ENCODE results near the gene DLAT. TPM values are rescaled to one million over a fixed set of nuclear protein-coding genes. Genes with fewer than 3 reads are reported as not detected.

The DLAT gene
- polyA plus RNA-seq, 3 donors: 5.8 to 14.6 (median 11.5) TPM

- no peak for DNase-seq
- H3K27ac ChIP-seq (ENCODE audit: low read depth in 1 of 2, low read length in 2 of 2): no peak overlapping the region
- H3K36me3 Mint-ChIP-seq: no peaks in the 10 kb centered on the region
- no peak overlapping the region for H3K27ac Mint-ChIP-seq
- no peak overlapping the region for H3K9ac ChIP-seq (ENCODE audit: insufficient read depth, low read length, poor library complexity, severe bottlenecking)
- no peak for TF ChIP-seq CTCF (IDR thresholded peaks at IDR 0.05)
- peaks cover 0 to 2% (median 0%) of the 10 kb centered on the region in 7 donors for H3K9me3 Mint-ChIP-seq
- H3K27me3 Mint-ChIP-seq (ENCODE audit: low read depth in 3 of 3): no peaks in the 10 kb centered on the region
- peaks cover 14 to 16% of the 10 kb centered on the region in 2 donors for H3K4me1 ChIP-seq (ENCODE audit: control insufficient read depth in 1 of 2, insufficient read depth in 2 of 2, low read length in 2 of 2)
- peaks cover 10% of the 10 kb centered on the region for H3K4me1 Mint-ChIP-seq
- no peak overlapping the region for H3K4me3 Mint-ChIP-seq
- H3K4me2 ChIP-seq (replicated peaks; ENCODE audit: extremely low read depth, low read length, poor library complexity, severe bottlenecking): no peak overlapping the region
- H3K36me3 ChIP-seq (replicated peaks in 1 of 2; ENCODE audit: control insufficient read depth in 1 of 2, insufficient read depth in 2 of 2, low read length in 2 of 2): no peaks in the 10 kb centered on the region
- no peaks in the 10 kb centered on the region for H3K9me3 ChIP-seq (replicated peaks in 1 of 2; ENCODE audit: control insufficient read depth in 1 of 2, insufficient read depth in 1 of 2, low read length in 2 of 2)
- 100% methylated on average over 3 of the region's 5 CpGs for WGBS (ENCODE audit: insufficient coverage)
- H3K4me3 ChIP-seq (replicated peaks in 1 of 3; ENCODE audit: low read depth in 2 of 3, low read length in 3 of 3): no peak overlapping the region
- intact Hi-C loops (cut with micrococcal nuclease): no loop called here
- no peaks in the 10 kb centered on the region for H3K27me3 ChIP-seq (ENCODE audit: control insufficient read depth in 2 of 2, insufficient read depth in 2 of 2, low read length in 2 of 2)
- H4K20me1 ChIP-seq (ENCODE audit: insufficient read depth, low read length): no peaks in the 10 kb centered on the region
- H2AFZ ChIP-seq (ENCODE audit: insufficient read depth, low read depth, low read length, poor library complexity, severe bottlenecking): no peak overlapping the region
- no peaks in the 10 kb centered on the region for H3K79me2 ChIP-seq (ENCODE audit: insufficient read depth, low read length)
These were observed 38.6 kb upstream of the DLAT start for GRCh38 chr11:111986589-111986988.

- no peak overlapping the region for H3K27ac Mint-ChIP-seq
- WGBS (ENCODE audit: insufficient coverage): no CpG with 5 or more reads among the region's 6 CpGs
- peaks cover 10% of the 10 kb centered on the region for H3K4me1 Mint-ChIP-seq
- no peaks in the 10 kb centered on the region for H3K79me2 ChIP-seq (ENCODE audit: insufficient read depth, low read length)
- no peaks in the 10 kb centered on the region for H3K36me3 Mint-ChIP-seq
- H3K4me2 ChIP-seq (replicated peaks; ENCODE audit: extremely low read depth, low read length, poor library complexity, severe bottlenecking): no peak overlapping the region
- H3K36me3 ChIP-seq (replicated peaks in 1 of 2; ENCODE audit: control insufficient read depth in 1 of 2, insufficient read depth in 2 of 2, low read length in 2 of 2): no peaks in the 10 kb centered on the region
- H3K4me3 ChIP-seq (replicated peaks in 1 of 3; ENCODE audit: low read depth in 2 of 3, low read length in 3 of 3): no peak overlapping the region
- no peak overlapping the region for H3K27ac ChIP-seq (ENCODE audit: low read depth in 1 of 2, low read length in 2 of 2)
- no peaks in the 10 kb centered on the region for H3K27me3 ChIP-seq (ENCODE audit: control insufficient read depth in 2 of 2, insufficient read depth in 2 of 2, low read length in 2 of 2)
- no peaks in the 10 kb centered on the region for H3K9me3 ChIP-seq (replicated peaks in 1 of 2; ENCODE audit: control insufficient read depth in 1 of 2, insufficient read depth in 1 of 2, low read length in 2 of 2)
- H3K4me3 Mint-ChIP-seq: no peak overlapping the region
- peaks cover 14 to 16% of the 10 kb centered on the region in 2 donors for H3K4me1 ChIP-seq (ENCODE audit: control insufficient read depth in 1 of 2, insufficient read depth in 2 of 2, low read length in 2 of 2)
- H3K9me3 Mint-ChIP-seq: peaks cover 0 to 2% (median 0%) of the 10 kb centered on the region in 7 donors
- H3K9ac ChIP-seq (ENCODE audit: insufficient read depth, low read length, poor library complexity, severe bottlenecking): no peak overlapping the region
- intact Hi-C loops (cut with micrococcal nuclease): no loop called here
- no peak for TF ChIP-seq CTCF (IDR thresholded peaks at IDR 0.05)
- no peak for DNase-seq
- peaks cover 0 to 2% (median 0%) of the 10 kb centered on the region in 3 donors for H3K27me3 Mint-ChIP-seq (ENCODE audit: low read depth in 3 of 3)
- no peaks in the 10 kb centered on the region for H4K20me1 ChIP-seq (ENCODE audit: insufficient read depth, low read length)
- no peak overlapping the region for H2AFZ ChIP-seq (ENCODE audit: insufficient read depth, low read depth, low read length, poor library complexity, severe bottlenecking)
These were observed 34.8 kb upstream of the DLAT start for GRCh38 chr11:111990381-111990780.
